SJCRH30 (cell line): Measurements from ENCODE around the gene SLC35F3. TPM values are rescaled to one million over a fixed set of nuclear protein-coding genes. Genes with fewer than 3 reads are reported as not detected.

Source experiments
- DNase-seq, 2 experiments: peaks; one replicate each; pipeline ENCODE4 v3.0.0-alpha.2; 2015 to 2020
- H3K27ac ChIP-seq: fragments of 250-450 bp; sonication (Bioruptor Pico); 2 replicates; pipeline ENCODE4 v1.5.1; 2020; ENCODE audit warnings: mild to moderate bottlenecking, moderate library complexity
- H3K27me3 ChIP-seq: fragments of 250-450 bp; sonication (Bioruptor Pico); 2 replicates; pipeline ENCODE4 v1.5.1; 2020; ENCODE audit warnings: mild to moderate bottlenecking, moderate library complexity
- H3K36me3 ChIP-seq: fragments of 250-450 bp; sonication (Bioruptor Pico); 2 replicates; pipeline ENCODE4 v1.5.1; 2020; ENCODE audit warnings: mild to moderate bottlenecking, moderate library complexity
- H3K4me1 ChIP-seq: fragments of 250-450 bp; sonication (Bioruptor Pico); 2 replicates; pipeline ENCODE4 v1.5.1; 2020; ENCODE audit warnings: mild to moderate bottlenecking, moderate library complexity
- H3K4me3 ChIP-seq: fragments of 250-450 bp; sonication (Bioruptor Pico); 2 replicates; pipeline ENCODE4 v1.5.1; 2020; ENCODE audit warnings: mild to moderate bottlenecking, moderate library complexity
- H3K9me3 ChIP-seq: fragments of 250-450 bp; sonication (Bioruptor Pico); replicated peaks from 2 replicates; pipeline ENCODE4 v1.5.1; 2020; ENCODE audit warnings: mild to moderate bottlenecking, moderate library complexity
- total RNA-seq: library from RNA; depleted of rRNA; stranded (reverse); fragments of >200 nt; shearing (Covaris generic); gene quantifications from 2 replicates; pipeline ENCODE4 v1.2.3, GENCODE V29; 2014

SLC35F3 gene
- total RNA-seq, 1 experiment from 2014 or later: not detected

DNA sequence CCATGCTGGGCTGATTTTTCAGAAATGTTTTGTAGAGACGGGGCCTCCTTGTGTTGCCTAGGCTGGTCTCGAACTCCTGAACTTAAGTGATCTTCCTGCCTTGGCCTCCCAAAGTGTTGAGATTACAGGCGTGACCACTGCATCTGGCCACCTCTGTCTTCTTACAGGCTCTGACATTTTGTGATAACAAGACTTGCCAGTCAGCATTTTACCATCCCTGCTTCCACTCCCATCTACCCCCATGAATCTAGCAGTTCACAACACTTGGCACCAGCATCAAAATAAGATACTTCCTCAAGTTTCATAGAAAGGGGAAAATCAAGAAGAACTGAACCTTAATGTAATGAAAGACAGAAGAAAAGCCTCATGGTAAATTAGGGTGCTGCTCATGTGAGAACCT, 32.4 kb downstream of the SLC35F3 start:
- no peak overlapping the region for H3K27ac ChIP-seq
- no peaks in the 10 kb centered on the region for H3K9me3 ChIP-seq
- no peaks in the 10 kb centered on the region for H3K4me1 ChIP-seq
- H3K36me3 ChIP-seq: no peaks in the 10 kb centered on the region
- no peak for DNase-seq
- H3K4me3 ChIP-seq: no peak overlapping the region
- 0 out of 2 replicates have a peak, but pooled peaks cover 4% of the 10 kb centered on the region for H3K27me3 ChIP-seq

DNA sequence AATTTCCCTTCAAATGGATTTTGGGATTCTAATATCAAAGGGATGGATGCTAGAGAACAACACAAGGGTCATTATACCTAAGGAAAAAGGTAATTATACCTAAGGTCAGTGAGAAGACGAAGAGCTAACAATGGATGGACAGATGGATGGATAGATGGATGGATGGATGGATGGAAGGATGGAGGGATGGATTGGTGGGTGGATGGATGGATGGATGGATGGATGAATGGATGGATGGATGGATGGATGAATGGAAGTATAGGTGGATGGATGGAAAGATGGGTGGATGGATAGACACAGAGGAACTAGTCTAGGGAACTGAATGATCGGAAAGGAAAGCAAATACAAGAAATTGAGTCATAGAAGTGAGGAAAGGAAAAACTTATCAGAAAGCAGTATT, 34.0 kb downstream of the SLC35F3 start:
- Histone ChIP-seq H3K27me3 (0 out of 2 replicates have a peak, but pooled peaks cover 4% of the 10 kb centered on the region), H3K27ac (no peak overlapping the region), H3K4me1 (no peaks in the 10 kb centered on the region), H3K36me3 (no peaks in the 10 kb centered on the region), H3K4me3 (no peak overlapping the region), H3K9me3 (no peaks in the 10 kb centered on the region)
- no peak for DNase-seq

DNA sequence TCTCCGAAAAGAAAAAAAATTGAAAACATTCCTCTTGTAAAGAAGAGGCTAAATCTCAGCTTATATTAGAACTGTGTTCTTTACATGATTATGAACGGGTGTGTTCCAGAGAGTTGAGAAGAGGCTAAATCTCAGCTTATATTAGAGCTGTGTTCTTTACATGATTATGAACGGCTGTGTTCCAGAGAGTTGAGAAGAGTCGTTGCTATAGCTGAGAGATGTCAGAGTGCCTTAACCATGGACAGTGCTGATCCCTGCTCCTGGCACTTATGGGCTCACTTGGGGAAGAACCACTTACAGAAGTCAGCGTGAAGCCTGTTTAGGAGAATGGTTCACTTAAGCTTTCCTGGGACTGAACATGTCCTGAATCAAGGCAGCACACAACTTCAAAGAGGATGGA, 35.0 kb downstream of the SLC35F3 start:
- H3K36me3 ChIP-seq: no peaks in the 10 kb centered on the region
- H3K9me3 ChIP-seq: no peaks in the 10 kb centered on the region
- H3K4me1 ChIP-seq: no peaks in the 10 kb centered on the region
- DNase-seq: no peak
- H3K4me3 ChIP-seq: no peak overlapping the region
- H3K27me3 ChIP-seq: 0 out of 2 replicates have a peak, but pooled peaks cover 4% of the 10 kb centered on the region
- no peak overlapping the region for H3K27ac ChIP-seq

DNA sequence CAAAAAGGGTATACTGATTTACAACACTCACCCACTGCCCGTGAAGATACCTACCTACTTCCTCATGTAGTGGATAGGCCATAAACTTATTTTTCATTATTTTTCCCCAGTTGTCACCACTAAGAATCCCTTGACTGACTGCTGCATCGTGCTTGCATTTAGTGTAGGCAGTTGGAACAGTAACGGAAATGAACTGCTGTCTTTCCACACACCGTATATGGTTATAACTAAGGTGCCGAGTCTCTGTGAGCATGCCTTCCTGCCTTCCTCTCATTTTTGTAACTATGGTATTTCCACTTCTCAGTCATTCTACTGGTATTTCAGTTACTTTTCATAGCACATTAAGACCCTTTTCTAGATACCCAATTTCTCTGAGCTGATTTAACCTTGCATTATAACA, 36.4 kb downstream of the SLC35F3 start:
- Histone ChIP-seq H3K4me1 (no peaks in the 10 kb centered on the region), H3K27ac (no peak overlapping the region), H3K4me3 (no peak overlapping the region), H3K9me3 (no peaks in the 10 kb centered on the region), H3K27me3 (0 out of 2 replicates have a peak, but pooled peaks cover 4% of the 10 kb centered on the region), H3K36me3 (no peaks in the 10 kb centered on the region)
- DNase-seq: no peak

DNA sequence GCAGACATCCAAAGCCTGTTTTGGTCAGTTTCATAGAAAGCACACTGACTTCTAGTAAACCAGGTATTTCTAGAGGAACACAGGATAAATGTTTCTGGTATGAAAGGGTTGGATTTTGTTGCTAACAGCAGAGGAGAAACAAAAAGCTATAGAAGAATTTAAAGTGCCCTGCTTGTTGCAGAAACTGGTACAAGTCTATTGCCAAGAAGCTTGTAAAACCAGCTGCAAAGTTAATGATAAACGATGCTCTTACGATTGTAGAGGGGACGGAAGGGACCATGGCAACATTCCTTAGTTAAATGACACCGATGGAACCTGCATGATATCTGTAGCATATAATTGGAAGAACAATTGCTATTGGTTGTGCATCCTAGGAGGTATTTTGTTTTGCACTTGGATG, 40.1 kb downstream of the SLC35F3 start:
- no peaks in the 10 kb centered on the region for H3K27me3 ChIP-seq
- no peaks in the 10 kb centered on the region for H3K36me3 ChIP-seq
- no peaks in the 10 kb centered on the region for H3K4me1 ChIP-seq
- no peak overlapping the region for H3K4me3 ChIP-seq
- H3K9me3 ChIP-seq: no peaks in the 10 kb centered on the region
- H3K27ac ChIP-seq: no peak overlapping the region
- no peak for DNase-seq

DNA sequence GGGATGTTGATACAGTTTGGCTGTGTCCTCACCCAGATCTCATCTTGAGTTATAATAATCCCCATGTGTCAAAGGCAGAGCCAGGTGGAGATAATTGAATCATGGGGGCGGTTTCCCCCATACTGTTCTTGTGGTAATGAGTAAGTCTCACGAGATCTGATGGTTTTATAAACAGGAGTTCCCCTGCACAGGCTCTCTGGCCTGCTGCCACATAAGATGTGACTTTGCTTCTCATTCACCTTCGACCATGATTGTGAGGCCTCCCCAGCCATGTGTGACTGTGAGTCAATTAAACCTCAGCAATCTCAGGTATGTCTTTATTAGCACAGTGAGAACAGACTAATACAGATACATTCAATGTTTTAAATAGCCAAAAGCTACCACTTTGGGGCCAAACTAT, 41.1 kb downstream of the SLC35F3 start:
- no peaks in the 10 kb centered on the region for H3K27me3 ChIP-seq
- no peaks in the 10 kb centered on the region for H3K36me3 ChIP-seq
- H3K4me3 ChIP-seq: no peak overlapping the region
- no peak for DNase-seq
- no peaks in the 10 kb centered on the region for H3K4me1 ChIP-seq
- no peak overlapping the region for H3K27ac ChIP-seq
- H3K9me3 ChIP-seq: no peaks in the 10 kb centered on the region; the same call in 1 of the 2 replicates

DNA sequence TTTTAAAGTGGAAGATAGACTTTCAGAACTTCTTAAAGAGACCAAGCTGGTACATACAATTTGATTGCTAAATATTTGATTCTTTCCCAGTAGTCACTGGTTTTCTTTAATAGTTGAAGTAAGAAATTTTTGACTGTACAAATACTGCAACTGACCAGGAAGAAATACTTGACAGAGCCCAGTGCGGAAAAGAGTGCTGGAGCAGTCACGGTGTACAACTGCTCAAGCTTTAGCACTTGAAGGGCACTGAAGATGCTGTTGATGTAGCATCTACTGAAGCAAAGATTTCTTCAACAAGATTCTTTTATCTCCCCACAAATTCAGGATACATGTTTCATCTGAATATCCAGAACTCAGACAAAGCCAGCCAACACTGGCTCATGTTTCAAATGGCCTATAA, 41.5 kb downstream of the SLC35F3 start:
- Histone ChIP-seq H3K9me3 (no peaks in the 10 kb centered on the region; the same call in 1 of the 2 replicates), H3K36me3 (no peaks in the 10 kb centered on the region), H3K4me1 (no peaks in the 10 kb centered on the region), H3K27me3 (no peaks in the 10 kb centered on the region), H3K4me3 (no peak overlapping the region), H3K27ac (no peak overlapping the region)
- no peak for DNase-seq

DNA sequence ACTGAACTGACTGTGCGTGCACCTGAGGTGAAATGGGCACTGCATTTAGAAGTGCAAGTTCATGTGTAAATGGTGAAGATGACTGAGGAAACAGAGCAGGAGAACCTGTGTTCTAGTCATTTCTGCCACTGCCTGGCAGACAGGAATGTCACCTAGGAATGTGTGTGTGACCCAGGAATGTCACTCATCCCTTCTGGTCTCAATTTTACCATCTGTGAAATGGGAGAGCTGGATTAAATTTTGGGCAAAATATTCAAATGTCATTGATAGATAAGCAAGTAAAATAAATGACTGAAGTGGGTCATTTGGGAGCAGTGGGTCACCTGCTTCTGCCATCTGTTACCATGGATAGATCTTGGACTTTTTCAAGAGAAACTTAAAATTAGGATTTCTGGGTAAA, 42.2 kb downstream of the SLC35F3 start:
- no peaks in the 10 kb centered on the region for H3K27me3 ChIP-seq
- no peak for DNase-seq
- no peaks in the 10 kb centered on the region for H3K36me3 ChIP-seq
- no peak overlapping the region for H3K4me3 ChIP-seq
- H3K4me1 ChIP-seq: no peaks in the 10 kb centered on the region
- H3K9me3 ChIP-seq: no peaks in the 10 kb centered on the region; the same call in 1 of the 2 replicates
- no peak overlapping the region for H3K27ac ChIP-seq

DNA sequence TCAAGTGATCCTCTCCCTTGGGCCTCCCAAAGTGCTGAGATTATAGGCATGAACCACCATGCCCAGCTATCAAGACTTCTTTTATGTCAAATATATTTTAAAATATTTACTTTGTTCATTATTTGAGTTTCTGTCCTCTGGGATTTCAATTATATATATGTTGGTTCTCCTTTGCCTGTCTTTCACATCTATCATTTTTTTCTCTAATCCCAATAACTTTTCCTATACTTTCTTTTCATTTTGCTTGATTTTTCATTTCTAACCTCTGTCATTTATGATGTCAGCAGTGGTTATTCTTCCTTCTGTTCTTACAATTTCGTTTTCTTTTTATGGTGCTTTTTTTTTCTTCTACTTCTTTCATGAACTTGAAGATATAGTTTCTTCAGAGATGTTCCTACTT, 47.3 kb downstream of the SLC35F3 start:
- Histone ChIP-seq H3K9me3 (no peaks in the 10 kb centered on the region; the same call in 1 of the 2 replicates), H3K36me3 (no peaks in the 10 kb centered on the region), H3K4me1 (no peaks in the 10 kb centered on the region), H3K4me3 (no peak overlapping the region), H3K27ac (no peak overlapping the region), H3K27me3 (no peaks in the 10 kb centered on the region)
- DNase-seq: no peak

DNA sequence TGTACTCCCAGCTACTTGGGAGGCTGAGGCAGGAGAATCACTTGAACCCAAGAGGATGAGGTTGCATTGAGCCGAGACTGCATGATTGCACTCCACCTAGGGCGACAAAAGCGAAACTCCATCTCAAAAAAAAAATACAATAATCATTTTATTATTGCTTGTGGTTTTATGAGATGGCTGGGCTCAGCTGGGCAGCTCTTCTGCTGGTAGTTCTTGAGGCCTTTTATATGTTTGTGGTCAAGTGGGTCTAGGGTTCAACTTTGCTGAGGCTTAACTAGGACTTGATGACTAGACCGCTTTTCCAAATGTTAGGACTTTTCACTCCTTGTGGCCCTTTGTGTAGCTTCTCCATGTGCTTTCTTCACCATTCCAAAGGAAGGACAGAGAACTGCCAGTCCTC, 53.2 kb downstream of the SLC35F3 start:
- H3K4me3 ChIP-seq: no peak overlapping the region
- no peaks in the 10 kb centered on the region for H3K4me1 ChIP-seq
- no peaks in the 10 kb centered on the region for H3K36me3 ChIP-seq

DNA sequence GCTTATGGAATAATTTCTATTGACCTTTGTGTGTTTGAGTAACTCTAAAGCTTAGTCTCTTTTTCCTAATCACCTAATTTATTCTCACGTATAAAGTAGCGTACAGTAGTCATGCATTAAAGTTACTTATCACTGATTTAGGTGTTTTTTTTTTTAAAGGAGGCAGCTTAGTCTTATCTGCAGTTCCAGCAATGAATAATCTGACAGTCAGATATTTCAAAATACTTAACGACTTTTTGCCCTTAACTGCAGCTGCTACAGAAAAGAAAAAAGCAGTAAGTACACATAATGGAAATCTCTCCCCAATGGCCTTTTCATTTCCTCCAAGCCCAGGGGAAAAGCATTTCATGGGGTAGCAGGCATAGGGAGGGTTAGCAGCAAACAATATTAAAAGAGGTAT, 54.6 kb downstream of the SLC35F3 start:
- Histone ChIP-seq H3K36me3 (no peaks in the 10 kb centered on the region), H3K4me3 (no peak overlapping the region), H3K4me1 (no peaks in the 10 kb centered on the region), H3K27ac (no peak overlapping the region), H3K27me3 (no peaks in the 10 kb centered on the region), H3K9me3 (no peaks in the 10 kb centered on the region)
- no peak for DNase-seq

More for the DNA sequence above, 53.2 kb downstream of the SLC35F3 start:
- Histone ChIP-seq H3K27ac (no peak overlapping the region), H3K9me3 (no peaks in the 10 kb centered on the region), H3K27me3 (no peaks in the 10 kb centered on the region)
- no peak for DNase-seq

DNA sequence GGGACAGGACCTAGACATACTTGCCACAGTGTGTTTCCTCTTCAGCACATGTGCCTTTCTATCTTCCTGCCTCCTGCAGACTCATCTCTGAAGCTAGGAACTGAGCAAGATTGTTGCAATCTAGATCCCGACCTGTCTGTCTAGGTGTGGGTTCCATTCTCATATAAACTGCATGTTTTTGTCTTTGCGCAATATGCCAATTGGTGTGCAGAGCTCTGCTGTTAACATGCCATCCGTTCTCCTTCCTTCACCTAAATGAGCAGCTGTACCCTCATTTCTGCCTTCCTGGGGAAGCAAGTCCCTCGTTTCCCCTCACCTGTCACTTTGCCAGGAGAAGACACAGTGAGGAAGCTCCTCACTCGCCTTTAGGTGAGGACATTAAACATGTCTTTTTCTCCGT, 55.5 kb downstream of the SLC35F3 start:
- Histone ChIP-seq H3K9me3 (no peaks in the 10 kb centered on the region), H3K27me3 (no peaks in the 10 kb centered on the region), H3K4me1 (no peaks in the 10 kb centered on the region), H3K4me3 (no peak overlapping the region), H3K27ac (no peak overlapping the region), H3K36me3 (no peaks in the 10 kb centered on the region)
- no peak for DNase-seq

DNA sequence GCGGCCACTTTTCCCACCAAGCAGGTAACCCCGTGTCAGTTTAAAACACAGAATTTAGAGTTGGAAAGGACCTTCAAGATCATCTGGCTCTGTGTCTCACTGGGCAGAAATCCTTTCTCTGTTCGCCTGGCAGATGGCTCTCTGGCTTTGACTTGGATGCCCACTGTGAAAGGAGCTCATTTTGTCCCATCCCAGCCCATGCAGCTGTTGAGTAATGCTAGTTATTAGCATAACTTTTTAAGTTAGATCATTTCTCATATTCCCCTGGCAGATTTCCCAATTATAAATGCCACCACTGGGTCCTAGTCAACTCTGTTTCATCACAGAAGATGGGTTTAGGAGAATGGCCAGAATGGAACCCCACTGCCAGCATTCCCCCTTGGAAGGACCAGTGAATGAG, 55.9 kb downstream of the SLC35F3 start:
- DNase-seq: no peak
- no peaks in the 10 kb centered on the region for H3K27me3 ChIP-seq
- no peak overlapping the region for H3K27ac ChIP-seq
- H3K9me3 ChIP-seq: no peaks in the 10 kb centered on the region
- no peaks in the 10 kb centered on the region for H3K36me3 ChIP-seq
- no peak overlapping the region for H3K4me3 ChIP-seq
- H3K4me1 ChIP-seq: no peaks in the 10 kb centered on the region

DNA sequence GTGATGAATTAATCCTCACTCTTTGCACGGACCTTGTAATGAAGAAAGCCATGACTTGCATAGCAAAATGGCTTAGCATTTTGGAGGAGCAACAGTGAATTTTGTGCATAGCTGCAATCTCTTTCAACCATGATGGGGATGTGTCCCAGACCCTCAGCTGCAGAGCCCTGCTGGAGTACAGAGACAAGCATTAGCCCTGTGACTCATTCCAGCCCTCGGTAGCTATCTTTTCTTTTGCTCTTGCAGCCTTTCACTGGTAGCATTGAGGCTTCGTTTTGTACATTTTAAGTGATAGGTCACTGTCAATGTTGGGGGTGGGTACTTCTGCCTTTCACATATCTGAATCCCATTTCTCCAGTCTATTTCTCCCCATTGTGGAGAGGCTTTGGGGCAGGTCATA, 58.4 kb downstream of the SLC35F3 start:
- Histone ChIP-seq H3K27me3 (no peaks in the 10 kb centered on the region), H3K4me3 (no peak overlapping the region), H3K27ac (no peak overlapping the region), H3K9me3 (no peaks in the 10 kb centered on the region), H3K36me3 (no peaks in the 10 kb centered on the region), H3K4me1 (no peaks in the 10 kb centered on the region)
- DNase-seq: no peak

DNA sequence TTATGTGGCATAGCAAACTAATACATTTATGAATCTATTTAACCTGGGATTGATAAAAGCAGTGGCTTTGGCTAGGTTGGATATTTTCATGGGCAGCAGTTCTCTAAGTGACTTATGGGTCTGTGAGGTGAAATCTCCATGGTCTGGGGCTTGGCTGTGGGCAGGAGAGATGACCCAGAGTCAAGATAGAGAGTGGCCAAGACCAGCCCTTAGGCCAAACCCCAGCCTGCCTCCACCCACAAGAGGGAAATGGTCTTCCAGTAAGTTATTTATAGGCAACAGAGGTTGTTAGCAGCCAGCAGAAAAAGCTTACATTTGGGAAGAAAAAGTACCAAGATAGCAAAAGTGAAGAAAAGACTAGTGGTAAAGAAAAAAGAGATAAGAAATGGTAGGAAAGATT, 61.4 kb downstream of the SLC35F3 start:
- Histone ChIP-seq H3K4me1 (no peaks in the 10 kb centered on the region), H3K27ac (no peak overlapping the region), H3K27me3 (no peaks in the 10 kb centered on the region), H3K36me3 (no peaks in the 10 kb centered on the region), H3K9me3 (no peaks in the 10 kb centered on the region), H3K4me3 (no peak overlapping the region)
- no peak for DNase-seq

DNA sequence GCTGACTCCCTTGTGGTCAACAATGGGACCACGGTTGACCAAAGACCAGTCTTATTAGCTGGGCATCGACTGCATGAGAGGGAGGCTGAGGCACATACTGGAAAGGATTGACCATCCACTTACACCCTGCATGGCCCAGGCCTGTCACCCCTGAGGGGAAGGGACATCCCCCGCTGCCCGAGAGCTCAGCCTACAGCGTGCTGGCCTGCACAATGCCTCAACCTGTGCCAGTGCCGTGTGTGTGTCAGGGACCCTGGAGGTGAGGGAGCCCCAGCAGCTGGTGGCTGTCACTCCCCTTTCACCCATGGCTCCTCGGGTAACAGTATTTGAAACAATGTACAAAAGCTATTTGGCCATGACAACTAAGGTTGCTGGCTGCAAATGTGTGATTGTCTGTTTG, 67.3 kb downstream of the SLC35F3 start:
- Histone ChIP-seq H3K27ac (no peak overlapping the region), H3K27me3 (no peaks in the 10 kb centered on the region), H3K9me3 (no peaks in the 10 kb centered on the region), H3K36me3 (no peaks in the 10 kb centered on the region), H3K4me1 (no peaks in the 10 kb centered on the region), H3K4me3 (no peak overlapping the region)
- DNase-seq: no peak

DNA sequence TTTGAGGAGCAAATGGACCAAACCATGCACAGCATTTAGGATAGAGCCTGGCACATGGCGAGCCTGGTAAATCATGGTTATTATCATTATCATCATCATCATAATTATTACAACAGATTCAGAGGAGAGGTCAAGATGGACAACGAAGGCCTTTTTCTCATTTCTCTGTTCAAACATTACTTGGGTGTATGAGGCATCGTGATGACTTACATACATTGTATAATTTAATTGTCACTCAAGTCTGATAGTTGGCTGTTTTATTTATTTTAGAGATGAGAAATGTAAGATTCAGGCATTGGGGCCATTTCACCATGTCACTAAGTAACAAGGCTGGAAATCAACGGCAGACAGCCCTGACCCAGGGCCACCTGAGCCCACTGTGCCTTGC, 68.1 kb downstream of the SLC35F3 start:
- Histone ChIP-seq H3K27ac (no peak overlapping the region), H3K36me3 (no peaks in the 10 kb centered on the region), H3K27me3 (no peaks in the 10 kb centered on the region), H3K9me3 (no peaks in the 10 kb centered on the region), H3K4me3 (no peak overlapping the region), H3K4me1 (no peaks in the 10 kb centered on the region)
- DNase-seq: no peak
